ENCODE results near the gene UIMC1. TPM values are rescaled to one million over a fixed set of nuclear protein-coding genes. Genes with fewer than 3 reads are reported as not detected.

The UIMC1 gene
- total and polyA plus RNA-seq, 5 donors from 2014 or later, result 18.0 to 80.7 (median 22.9) TPM

DNA sequence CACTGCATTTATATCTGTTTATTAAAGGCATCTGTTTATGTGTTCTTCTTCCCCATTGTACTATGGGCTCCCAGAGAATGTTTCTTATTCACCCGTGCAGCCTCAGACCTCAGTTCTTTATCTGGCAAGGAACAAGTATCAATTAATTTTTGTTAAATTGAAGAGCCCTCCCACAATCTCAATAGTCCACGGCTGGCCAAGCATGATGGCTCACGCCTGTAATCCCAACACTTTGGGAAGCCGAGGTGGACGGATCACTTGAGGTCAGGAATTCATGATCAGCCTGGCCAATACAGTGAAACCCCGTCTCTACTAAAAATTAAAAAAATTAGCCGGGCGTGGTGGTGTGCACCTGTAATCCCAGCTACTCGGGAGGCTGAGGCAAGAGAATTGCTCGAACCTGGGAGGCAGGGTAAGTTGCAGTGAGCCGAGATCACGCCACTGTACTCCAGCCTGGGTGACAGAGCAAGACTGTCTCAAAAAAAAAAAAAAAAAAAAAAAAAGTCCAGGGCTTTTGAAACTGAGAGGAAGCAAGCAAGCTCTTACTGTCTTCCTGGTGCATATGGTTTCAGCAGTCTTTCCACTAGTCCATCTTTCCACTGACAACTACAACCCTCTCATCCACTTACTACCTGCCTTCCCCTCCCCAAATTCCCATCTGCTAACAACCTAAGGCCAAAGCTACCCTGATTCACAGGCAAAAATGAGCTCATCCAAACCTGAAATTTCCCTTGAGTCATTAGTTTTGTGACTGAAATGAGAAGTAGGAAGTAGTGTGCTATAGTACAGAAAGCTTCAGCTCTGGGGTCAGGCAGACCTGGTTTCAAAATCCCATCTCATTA is 105.1 kb downstream of the UIMC1 start:
- H3K4me1 ChIP-seq (ENCODE audit: control insufficient read depth, insufficient read depth, low read length, poor library complexity, severe bottlenecking), result peaks cover 5% of the 10 kb centered on the region
- no peaks in the 10 kb centered on the region for H3K9me3 ChIP-seq (ENCODE audit: control insufficient read depth in 2 of 2, low read length in 2 of 2)
- Mint-ChIP-seq H3K27ac (peak overlapping the region; percentile 75 to 83 (median 83)), H3K27me3 (no peaks in the 10 kb centered on the region), H3K4me3 (peak overlapping the region in 1 of 4 donors; percentile 35), H3K4me1 (peaks cover 0 to 15% (median 8%) of the 10 kb centered on the region in 4 donors), H3K9me3 (no peaks in the 10 kb centered on the region), H3K36me3 (peaks cover 29% of the 10 kb centered on the region)
- H3K4me3 ChIP-seq (ENCODE audit: low read depth, low read length), result no peak overlapping the region
- no peak overlapping the region for H3K27ac ChIP-seq (ENCODE audit: insufficient read depth, low read length, poor library complexity, severe bottlenecking)
- no peaks in the 10 kb centered on the region for H3K27me3 ChIP-seq (ENCODE audit: control insufficient read depth, insufficient read depth, low read length)
- ATAC-seq (ENCODE audit: low read depth in 2 of 2) (no peak), DNase-seq (peak in 1 of 3 donors; percentile 23)
- H3K36me3 ChIP-seq (ENCODE audit: control insufficient read depth, insufficient read depth, low read length), result peaks cover 38% of the 10 kb centered on the region

DNA sequence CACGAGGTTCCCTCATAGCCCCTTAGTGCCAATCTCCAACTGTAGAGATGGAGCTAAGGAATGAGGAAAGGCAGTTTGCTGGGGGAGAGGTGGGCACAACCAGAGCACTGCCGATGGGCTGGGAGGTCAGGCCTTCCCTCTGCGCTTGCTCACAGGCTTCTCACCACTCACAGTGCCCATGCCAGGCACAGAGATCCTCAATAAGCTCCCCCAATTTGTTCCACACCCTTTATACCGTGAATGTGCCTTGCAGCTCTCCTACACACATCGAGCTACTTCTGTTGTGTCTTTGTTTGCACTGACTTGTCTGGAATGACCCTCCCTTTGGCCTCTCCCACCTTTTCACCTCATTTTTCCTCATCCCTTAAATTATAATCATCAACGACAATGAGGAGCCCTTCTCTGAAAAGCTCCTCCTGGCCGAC is 105.8 kb downstream of the UIMC1 start:
- Histone ChIP-seq H3K4me3 (ENCODE audit: low read depth, low read length) (no peak overlapping the region), H3K27ac (ENCODE audit: insufficient read depth, low read length, poor library complexity, severe bottlenecking) (no peak overlapping the region), H3K36me3 (ENCODE audit: control insufficient read depth, insufficient read depth, low read length) (peaks cover 31% of the 10 kb centered on the region), H3K4me1 (ENCODE audit: control insufficient read depth, insufficient read depth, low read length, poor library complexity, severe bottlenecking) (peaks cover 5% of the 10 kb centered on the region), H3K9me3 (ENCODE audit: control insufficient read depth in 2 of 2, low read length in 2 of 2) (no peaks in the 10 kb centered on the region), H3K27me3 (ENCODE audit: control insufficient read depth, insufficient read depth, low read length) (no peaks in the 10 kb centered on the region)
- DNase-seq (no peak), ATAC-seq (ENCODE audit: low read depth in 2 of 2) (no peak)
- Mint-ChIP-seq H3K27me3 (no peaks in the 10 kb centered on the region), H3K4me1 (peaks cover 0 to 15% (median 8%) of the 10 kb centered on the region in 4 donors), H3K4me3 (no peak overlapping the region), H3K9me3 (no peaks in the 10 kb centered on the region), H3K36me3 (peaks cover 25% of the 10 kb centered on the region), H3K27ac (peak overlapping the region; percentile 55 to 84 (median 83))

DNA sequence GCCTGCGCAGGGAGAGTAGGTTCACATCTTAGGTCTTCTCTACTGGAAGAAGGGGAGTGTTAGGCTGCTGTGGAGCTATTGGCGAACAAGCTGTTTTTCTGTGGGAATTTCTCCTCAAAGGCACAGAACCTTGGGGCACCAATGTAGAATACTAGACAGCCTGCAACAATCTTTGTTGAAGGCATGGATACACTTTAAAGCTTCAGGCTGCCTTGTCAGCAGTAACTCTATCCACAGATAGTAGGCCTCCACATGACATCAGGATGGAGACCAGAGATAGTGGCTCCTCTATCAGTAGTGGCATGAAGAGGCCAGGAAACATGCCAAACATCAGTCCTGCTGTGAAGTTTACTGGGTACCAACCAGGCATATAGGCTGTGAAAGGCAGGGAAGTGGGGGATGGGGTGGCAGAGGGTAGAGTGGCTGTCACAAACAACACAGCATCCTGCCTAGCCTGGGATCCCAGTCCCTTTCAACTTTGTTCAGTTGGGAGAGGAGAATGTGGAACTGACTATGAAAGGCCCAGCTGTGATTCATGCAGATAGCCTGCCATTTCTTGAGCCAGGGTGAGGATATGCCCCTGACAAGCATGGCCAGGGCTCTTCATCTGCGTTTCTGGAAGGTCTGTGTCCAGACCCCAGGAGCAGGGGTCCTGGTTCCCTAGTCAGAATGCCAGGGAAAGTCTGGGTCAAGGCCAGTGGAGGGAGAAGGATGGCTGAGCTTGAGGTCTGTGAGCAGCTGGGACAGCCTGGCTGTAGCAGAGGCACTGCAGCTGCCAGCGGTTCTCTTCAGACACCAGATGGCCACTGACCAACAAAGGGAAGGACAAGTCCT is 106.4 kb downstream of the UIMC1 start:
- no peak for DNase-seq
- Mint-ChIP-seq H3K4me3 (no peak overlapping the region), H3K9me3 (no peaks in the 10 kb centered on the region), H3K27ac (peak overlapping the region in 1 of 3 donors; percentile 68), H3K36me3 (peaks cover 19% of the 10 kb centered on the region), H3K4me1 (peaks cover 0 to 15% (median 8%) of the 10 kb centered on the region in 4 donors), H3K27me3 (no peaks in the 10 kb centered on the region)
- H3K36me3 ChIP-seq (ENCODE audit: control insufficient read depth, insufficient read depth, low read length), result peaks cover 25% of the 10 kb centered on the region
- peaks cover 5% of the 10 kb centered on the region for H3K4me1 ChIP-seq (ENCODE audit: control insufficient read depth, insufficient read depth, low read length, poor library complexity, severe bottlenecking)
- no peaks in the 10 kb centered on the region for H3K9me3 ChIP-seq (ENCODE audit: control insufficient read depth in 2 of 2, low read length in 2 of 2)
- no peak overlapping the region for H3K4me3 ChIP-seq (ENCODE audit: low read depth, low read length)
- no peak for ATAC-seq (ENCODE audit: low read depth in 2 of 2)
- H3K27ac ChIP-seq (ENCODE audit: insufficient read depth, low read length, poor library complexity, severe bottlenecking), result no peak overlapping the region
- no peaks in the 10 kb centered on the region for H3K27me3 ChIP-seq (ENCODE audit: control insufficient read depth, insufficient read depth, low read length)

DNA sequence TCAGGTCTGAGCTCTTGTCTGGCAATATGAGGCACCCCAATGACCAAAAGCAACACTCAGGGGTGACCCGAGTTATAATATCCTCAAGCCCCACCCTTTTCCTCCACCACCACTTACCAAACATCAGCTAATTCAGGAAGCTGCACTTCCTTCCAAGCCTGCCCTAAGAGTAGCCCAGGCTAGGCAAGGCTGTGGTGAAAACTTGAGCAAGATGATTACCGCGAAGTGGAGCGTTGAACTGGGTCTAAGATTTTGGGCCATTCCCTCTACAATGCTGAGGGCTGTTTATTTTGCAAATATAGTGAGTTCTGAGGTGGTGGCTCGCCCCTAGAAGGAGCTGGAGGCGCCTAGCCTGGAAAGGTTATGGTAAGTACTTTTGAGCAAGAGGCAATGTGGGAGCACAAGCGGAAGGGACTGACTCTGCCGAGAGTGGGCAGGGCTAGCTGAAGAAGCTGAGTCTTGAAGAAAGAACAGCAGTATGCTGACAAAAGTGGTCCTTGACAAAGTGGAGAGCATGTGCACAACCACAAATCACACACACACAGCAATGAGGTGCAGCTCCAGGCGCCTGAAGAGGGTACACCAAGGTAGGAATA is 107.2 kb downstream of the UIMC1 start, which contains the start of gene HK3:
Gene HK3, minus strand, starts transcription at position 51 of the 596 bp plus-strand sequence. CDS start 3,187 bp downstream, outside the sequence.
- DNase-seq (peak in 1 of 3 donors; percentile 20), ATAC-seq (ENCODE audit: low read depth in 2 of 2) (peak in 1 of 2 donors; percentile 32)
- no peaks in the 10 kb centered on the region for H3K27me3 Mint-ChIP-seq
- H3K4me1 Mint-ChIP-seq, result peaks cover 0 to 15% (median 8%) of the 10 kb centered on the region in 4 donors
- Histone ChIP-seq H3K4me1 (ENCODE audit: control insufficient read depth, insufficient read depth, low read length, poor library complexity, severe bottlenecking) (peaks cover 5% of the 10 kb centered on the region), H3K27ac (ENCODE audit: insufficient read depth, low read length, poor library complexity, severe bottlenecking) (no peak within 1 kb of the TSS), H3K4me3 (ENCODE audit: low read depth, low read length) (no peak within 1 kb of the TSS), H3K27me3 (ENCODE audit: control insufficient read depth, insufficient read depth, low read length) (no peaks in the 10 kb centered on the region), H3K36me3 (ENCODE audit: control insufficient read depth, insufficient read depth, low read length) (peaks cover 17% of the 10 kb centered on the region), H3K9me3 (ENCODE audit: control insufficient read depth in 2 of 2, low read length in 2 of 2) (no peaks in the 10 kb centered on the region)
- H3K27ac Mint-ChIP-seq, result peak within 1 kb of the TSS in 2 of 3 donors; percentile 68 to 76
- no peak within 1 kb of the TSS for H3K4me3 Mint-ChIP-seq
- peaks cover 17% of the 10 kb centered on the region for H3K36me3 Mint-ChIP-seq
- no peaks in the 10 kb centered on the region for H3K9me3 Mint-ChIP-seq

DNA sequence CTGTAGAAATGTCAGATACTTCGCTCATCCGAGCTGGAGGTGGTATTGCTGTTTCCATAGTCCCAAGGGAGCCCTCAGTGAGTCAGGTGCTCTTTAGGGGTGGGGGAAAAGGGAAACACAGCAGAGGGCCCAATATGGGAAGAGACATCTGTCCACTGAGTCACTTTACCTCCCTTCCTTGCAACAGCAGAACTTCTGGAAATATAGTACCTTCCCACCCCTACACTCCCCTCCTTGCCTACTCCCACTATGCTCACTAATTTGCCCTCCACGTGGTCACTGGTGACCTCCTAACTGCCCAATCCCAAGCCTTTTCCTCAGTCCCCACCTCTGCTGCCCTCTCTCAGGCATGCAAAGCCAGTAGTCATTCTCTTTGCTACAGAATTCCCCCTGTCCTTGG is 109.3 kb downstream of the UIMC1 start:
- DNase-seq (no peak), ATAC-seq (ENCODE audit: low read depth in 2 of 2) (no peak)
- no peaks in the 10 kb centered on the region for H3K9me3 ChIP-seq (ENCODE audit: control insufficient read depth in 2 of 2, low read length in 2 of 2)
- H3K27ac Mint-ChIP-seq, result peak overlapping the region; percentile 4 to 50 (median 9)
- H3K9me3 Mint-ChIP-seq, result no peaks in the 10 kb centered on the region
- H3K27me3 ChIP-seq (ENCODE audit: control insufficient read depth, insufficient read depth, low read length), result no peaks in the 10 kb centered on the region
- peaks cover 4% of the 10 kb centered on the region for H3K36me3 Mint-ChIP-seq
- H3K27ac ChIP-seq (ENCODE audit: insufficient read depth, low read length, poor library complexity, severe bottlenecking), result no peak overlapping the region
- no peak overlapping the region for H3K4me3 Mint-ChIP-seq
- H3K36me3 ChIP-seq (ENCODE audit: control insufficient read depth, insufficient read depth, low read length), result no peaks in the 10 kb centered on the region
- peaks cover 2% of the 10 kb centered on the region for H3K27me3 Mint-ChIP-seq
- no peak overlapping the region for H3K4me3 ChIP-seq (ENCODE audit: low read depth, low read length)
- H3K4me1 ChIP-seq (ENCODE audit: control insufficient read depth, insufficient read depth, low read length, poor library complexity, severe bottlenecking), result peaks cover 5% of the 10 kb centered on the region
- H3K4me1 Mint-ChIP-seq, result peaks cover 0 to 15% (median 8%) of the 10 kb centered on the region in 4 donors

DNA sequence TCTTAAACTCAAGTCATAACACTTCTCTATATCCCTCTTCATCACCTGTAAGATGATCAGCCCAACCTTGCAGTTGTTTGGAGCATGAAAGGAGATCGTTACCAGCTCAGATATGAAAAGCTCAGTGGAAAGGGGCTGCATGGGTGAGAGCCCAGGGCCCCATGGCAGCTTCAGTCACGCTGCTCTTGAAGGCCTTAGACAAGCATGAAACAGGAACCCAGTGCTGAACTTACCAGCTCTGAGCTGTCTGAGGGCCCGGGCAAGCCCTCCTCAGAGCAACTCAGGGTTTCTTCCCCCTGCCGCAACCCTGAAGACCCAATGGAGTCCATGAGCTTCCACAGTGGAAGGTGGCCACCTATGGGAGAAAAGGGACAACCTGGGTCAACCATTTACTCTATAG is 110.7 kb downstream of the UIMC1 start:
- Histone ChIP-seq H3K4me3 (ENCODE audit: low read depth, low read length) (no peak overlapping the region), H3K27ac (ENCODE audit: insufficient read depth, low read length, poor library complexity, severe bottlenecking) (no peak overlapping the region), H3K9me3 (ENCODE audit: control insufficient read depth in 2 of 2, low read length in 2 of 2) (no peaks in the 10 kb centered on the region), H3K36me3 (ENCODE audit: control insufficient read depth, insufficient read depth, low read length) (no peaks in the 10 kb centered on the region), H3K27me3 (ENCODE audit: control insufficient read depth, insufficient read depth, low read length) (no peaks in the 10 kb centered on the region), H3K4me1 (ENCODE audit: control insufficient read depth, insufficient read depth, low read length, poor library complexity, severe bottlenecking) (peaks cover 5% of the 10 kb centered on the region)
- Mint-ChIP-seq H3K36me3 (no peaks in the 10 kb centered on the region), H3K4me3 (no peak overlapping the region), H3K27ac (peak overlapping the region in 1 of 3 donors; percentile 36), H3K27me3 (peaks cover 13% of the 10 kb centered on the region), H3K4me1 (peaks cover 0 to 15% (median 4%) of the 10 kb centered on the region in 4 donors), H3K9me3 (no peaks in the 10 kb centered on the region)
- ATAC-seq (ENCODE audit: low read depth in 2 of 2), result no peak
- no peak for DNase-seq

DNA sequence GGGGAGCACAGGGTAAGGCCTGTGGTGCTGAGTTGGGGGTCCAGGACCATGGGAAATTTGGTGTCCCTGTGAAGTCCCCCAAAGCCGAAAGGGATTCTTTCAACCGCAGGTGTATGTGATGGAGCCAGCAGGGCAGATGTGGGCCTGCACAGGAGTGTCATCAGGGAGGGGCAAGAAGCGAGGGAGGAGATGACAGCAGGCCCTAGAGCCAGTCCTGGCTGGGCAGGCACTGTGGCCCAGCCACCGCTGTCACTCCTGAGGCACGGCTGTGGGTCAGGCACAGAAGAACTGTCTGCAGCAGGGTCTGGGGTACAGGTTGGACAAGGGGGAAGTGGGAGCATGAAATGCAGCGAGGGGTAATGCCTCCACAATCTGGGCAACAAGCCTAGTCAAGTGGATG is 112.3 kb downstream of the UIMC1 start:
- H3K27ac ChIP-seq (ENCODE audit: insufficient read depth, low read length, poor library complexity, severe bottlenecking), result no peak overlapping the region
- DNase-seq (no peak), ATAC-seq (ENCODE audit: low read depth in 2 of 2) (no peak)
- H3K4me1 Mint-ChIP-seq, result peaks cover 0 to 6% (median 2%) of the 10 kb centered on the region in 4 donors
- H3K4me3 Mint-ChIP-seq, result no peak overlapping the region
- H3K27me3 Mint-ChIP-seq, result peaks cover 13% of the 10 kb centered on the region
- H3K27ac Mint-ChIP-seq, result peak overlapping the region in 1 of 3 donors; percentile 25
- H3K36me3 Mint-ChIP-seq, result no peaks in the 10 kb centered on the region
- H3K27me3 ChIP-seq (ENCODE audit: control insufficient read depth, insufficient read depth, low read length), result no peaks in the 10 kb centered on the region
- H3K4me3 ChIP-seq (ENCODE audit: low read depth, low read length), result no peak overlapping the region
- no peaks in the 10 kb centered on the region for H3K9me3 ChIP-seq (ENCODE audit: control insufficient read depth in 2 of 2, low read length in 2 of 2)
- H3K36me3 ChIP-seq (ENCODE audit: control insufficient read depth, insufficient read depth, low read length), result no peaks in the 10 kb centered on the region
- H3K9me3 Mint-ChIP-seq, result peaks cover 0 to 1% (median 0%) of the 10 kb centered on the region in 7 donors
- peaks cover 4% of the 10 kb centered on the region for H3K4me1 ChIP-seq (ENCODE audit: control insufficient read depth, insufficient read depth, low read length, poor library complexity, severe bottlenecking)
